ENCODE data around the gene SHROOM1.

The SHROOM1 gene

DNA sequence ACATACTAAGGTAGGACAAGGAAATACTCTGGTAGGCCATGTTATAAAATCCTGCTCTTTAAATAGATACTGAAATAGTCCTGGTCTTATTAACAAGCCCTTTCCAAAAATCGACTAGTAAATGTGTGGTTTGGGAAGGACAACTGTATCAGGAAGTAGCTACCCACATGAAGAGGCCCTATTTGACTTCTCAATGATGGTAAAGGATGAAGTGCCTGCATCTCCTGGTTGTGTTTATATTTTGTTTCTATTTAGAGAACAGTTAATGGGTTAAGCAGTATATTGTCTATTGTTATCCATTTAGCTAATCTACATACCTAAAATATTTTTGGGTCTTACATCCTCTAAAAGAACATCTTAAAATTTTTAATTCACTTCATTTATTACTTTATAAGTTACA is 23.3 kb upstream of the SHROOM1 start:
- DNase-seq (ENCODE audit: low read depth), result no peak

GRCh38 chr5:132853323-132853722 is 22.9 kb upstream of the SHROOM1 start:
- DNase-seq (ENCODE audit: low read depth), result no peak

GRCh38 chr5:132850066-132850465 is 19.6 kb upstream of the SHROOM1 start:
- DNase-seq (ENCODE audit: low read depth), result peak; percentile 62

GRCh38 chr5:132849347-132849746 is 18.9 kb upstream of the SHROOM1 start:
- DNase-seq (ENCODE audit: low read depth), result no peak

- no peak for DNase-seq (ENCODE audit: low read depth)
These were observed 17.8 kb upstream of the SHROOM1 start for GRCh38 chr5:132848270-132848669.

- peak; percentile 72 for DNase-seq (ENCODE audit: low read depth)
These were observed 10.9 kb upstream of the SHROOM1 start for GRCh38 chr5:132841305-132841704.

DNA sequence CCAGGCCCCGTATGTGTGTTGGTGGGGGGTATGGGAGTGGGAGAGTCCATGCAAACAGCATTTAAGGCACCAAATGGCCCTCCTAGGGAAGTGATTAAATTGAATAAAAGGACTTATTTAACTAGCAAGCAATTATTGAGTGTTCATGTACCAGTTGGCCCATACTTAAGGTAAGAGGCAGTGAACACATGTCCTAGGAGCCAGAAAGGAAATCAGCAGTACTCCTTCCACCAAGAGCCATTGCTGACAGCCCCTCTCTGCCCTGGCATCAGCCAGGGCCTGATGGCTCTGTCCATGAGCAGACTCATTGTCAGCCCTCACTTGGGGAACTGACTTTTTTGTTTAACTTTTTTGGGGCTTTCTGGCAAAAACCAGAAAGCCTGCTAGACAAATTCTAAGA is 10.4 kb upstream of the SHROOM1 start:
- no peak for DNase-seq (ENCODE audit: low read depth)

DNA sequence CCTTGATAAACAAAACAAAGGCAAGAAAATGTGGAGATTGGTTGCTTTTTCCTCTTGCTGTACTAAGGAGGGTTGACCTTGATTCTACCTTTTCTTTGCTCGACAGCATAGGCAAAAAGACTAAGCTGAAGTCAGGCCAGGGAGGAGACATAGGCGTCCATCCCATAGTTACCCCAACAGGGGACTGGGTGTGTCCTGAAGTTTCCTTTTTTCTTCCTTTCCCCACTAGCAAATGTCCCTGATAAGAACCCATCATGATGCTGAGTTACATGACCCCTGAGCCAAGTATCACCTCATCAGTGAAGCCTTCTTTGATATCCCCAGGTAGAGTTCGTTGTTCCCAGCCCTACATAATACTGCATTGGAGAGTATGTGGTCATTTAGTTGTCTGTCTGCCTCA is 9.9 kb upstream of the SHROOM1 start:
- DNase-seq (ENCODE audit: low read depth), result no peak

DNA sequence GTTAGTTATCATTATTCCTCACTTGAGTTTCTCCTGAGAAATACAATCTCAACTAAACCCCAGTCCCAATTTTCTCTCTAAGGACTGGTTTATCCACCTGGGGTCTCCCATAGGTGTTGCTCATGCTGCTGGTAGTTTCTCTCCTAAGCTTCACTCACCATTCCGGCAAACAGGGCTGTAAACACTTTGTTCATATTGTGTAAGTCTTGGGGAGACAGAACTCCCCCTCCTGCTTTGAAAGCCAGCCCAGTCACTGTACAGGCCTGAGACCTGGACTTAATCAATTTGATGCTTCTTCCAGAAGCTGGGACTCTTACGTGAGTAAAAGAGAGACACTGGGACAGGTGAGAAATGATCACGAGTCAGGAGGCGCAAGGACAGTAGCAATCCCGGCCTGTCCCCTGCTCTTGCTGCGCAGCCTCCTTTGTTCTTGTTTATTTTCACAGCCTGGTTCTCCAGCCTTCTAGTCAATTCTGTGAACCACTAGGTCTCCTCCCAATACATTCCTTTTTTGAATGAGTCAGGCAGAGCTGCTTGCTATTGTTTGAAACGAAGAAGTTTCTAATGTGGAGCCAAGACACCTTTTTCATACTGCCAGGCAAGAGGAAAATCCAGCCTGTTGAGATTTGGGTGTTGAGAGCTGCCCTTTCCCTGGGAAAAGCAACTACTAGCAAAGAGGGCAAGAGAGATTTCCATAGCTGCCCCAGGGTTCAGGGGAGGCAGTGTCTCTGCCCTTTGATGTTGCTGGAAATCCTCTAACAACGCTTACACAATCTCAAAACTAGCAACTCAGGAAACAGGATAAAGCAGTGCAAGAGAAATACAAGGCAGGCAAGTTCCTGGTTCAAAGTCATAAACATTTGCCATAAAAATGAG is 9.2 kb upstream of the SHROOM1 start:
- peak; percentile 93 for DNase-seq (ENCODE audit: low read depth)

GRCh38 chr5:132838516-132839282 is 8.3 kb upstream of the SHROOM1 start:
- DNase-seq (ENCODE audit: low read depth), result no peak

DNA sequence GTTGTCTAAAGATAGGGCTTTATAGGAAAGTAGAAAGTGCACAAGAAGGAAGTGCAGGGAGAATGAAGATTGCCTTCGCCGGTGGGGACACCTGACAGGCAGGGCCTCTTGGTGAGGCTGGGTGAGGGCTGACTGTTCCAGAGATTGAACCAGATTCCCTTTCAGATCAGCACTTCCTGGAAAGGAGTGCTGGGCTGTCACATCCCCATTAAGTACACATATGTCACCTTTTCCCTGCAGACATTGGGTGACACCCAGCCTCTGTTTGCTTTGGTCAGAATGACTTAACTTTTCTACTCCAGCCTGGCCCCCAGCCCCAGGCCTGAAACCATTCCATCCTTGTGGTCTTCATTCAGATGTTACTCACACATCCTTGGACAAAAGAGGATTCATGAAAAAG is 7.4 kb upstream of the SHROOM1 start:
- DNase-seq (ENCODE audit: low read depth), result no peak

GRCh38 chr5:132836852-132837251 is 6.4 kb upstream of the SHROOM1 start:
- DNase-seq (ENCODE audit: low read depth), result no peak

DNA sequence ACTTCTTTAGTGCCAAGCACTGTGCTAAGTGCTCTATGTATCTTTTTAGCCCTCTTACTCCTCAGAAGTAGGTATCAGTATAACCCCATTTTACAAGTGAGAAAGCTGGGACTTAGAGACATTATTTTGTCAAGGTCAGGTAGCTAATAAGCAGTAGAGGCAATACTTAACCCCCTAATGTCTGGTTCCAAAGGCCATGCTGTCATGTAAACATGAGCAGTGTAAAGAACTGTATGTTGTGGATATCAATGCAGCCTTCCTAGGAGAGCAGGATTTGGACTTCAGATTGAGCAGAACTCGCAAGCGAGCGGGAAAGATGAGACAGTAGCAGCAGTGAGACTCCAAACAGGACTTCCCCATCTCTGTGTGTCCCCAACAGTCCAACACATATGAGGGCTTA is 3.6 kb upstream of the SHROOM1 start:
- no peak for DNase-seq (ENCODE audit: low read depth)

DNA sequence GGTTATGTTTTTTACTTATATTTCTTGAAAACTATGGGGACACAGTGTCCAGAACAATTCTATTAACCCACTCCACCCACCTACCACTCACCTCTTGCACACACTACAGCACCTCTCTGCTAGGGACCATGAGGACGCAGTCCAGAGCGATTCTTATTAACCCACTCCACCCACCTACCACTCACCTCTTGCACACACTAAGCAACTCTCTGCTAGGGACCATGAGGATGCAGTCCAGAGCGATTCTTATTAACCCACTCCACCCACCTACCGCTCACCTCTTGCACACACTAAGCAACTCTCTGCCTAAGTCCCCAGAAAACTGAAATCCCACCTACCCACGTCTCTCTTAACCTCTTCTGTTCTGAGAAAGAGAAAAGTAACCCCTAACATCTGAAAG is 2.2 kb upstream of the SHROOM1 start:
- no peak for DNase-seq (ENCODE audit: low read depth)

DNA sequence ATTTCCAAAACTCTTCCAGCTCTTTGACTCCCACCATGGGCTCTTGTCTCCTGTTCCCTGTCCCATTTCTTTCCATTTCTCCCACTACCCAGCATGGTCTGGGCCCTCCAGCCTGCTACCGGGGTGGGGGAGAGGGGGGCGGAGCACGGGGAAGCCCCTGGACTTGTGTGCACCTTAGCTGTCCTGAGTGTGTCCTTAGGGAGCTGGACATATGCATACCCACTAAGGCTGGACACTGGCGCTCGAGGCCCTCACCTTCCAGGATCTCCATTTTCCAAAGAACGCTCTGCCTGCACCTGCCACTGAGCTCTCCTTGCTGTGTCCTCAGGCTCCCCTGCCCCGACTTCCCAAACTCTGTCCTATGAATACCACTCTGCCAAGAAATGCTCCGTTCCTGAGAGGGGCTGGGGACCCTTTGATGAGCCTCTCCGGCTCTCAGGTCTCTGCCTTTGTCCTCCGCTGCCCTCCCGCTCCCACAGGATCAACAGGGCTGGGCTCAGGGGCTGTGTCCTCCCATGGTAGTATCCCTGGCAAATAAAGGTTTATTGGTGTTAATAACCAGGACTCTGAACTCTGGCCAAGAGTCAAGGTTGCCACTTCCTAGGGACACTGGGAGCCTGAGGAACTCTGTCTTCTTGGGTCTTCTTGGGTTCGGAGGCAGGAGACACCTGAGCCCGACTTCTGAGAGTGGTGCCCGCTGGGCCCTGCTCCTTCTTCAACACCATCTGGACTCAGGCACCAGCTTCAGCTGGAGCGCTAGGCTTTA is 831 bp upstream of the SHROOM1 start:
- no peak for DNase-seq (ENCODE audit: low read depth)

- peak; percentile 69 for DNase-seq (ENCODE audit: low read depth)
These were observed 558 bp downstream of the SHROOM1 start for GRCh38 chr5:132829742-132830435.

- no peak for DNase-seq (ENCODE audit: low read depth)
These were observed 1.5 kb downstream of the SHROOM1 start for GRCh38 chr5:132828846-132829494.

- DNase-seq (ENCODE audit: low read depth), result no peak
These were observed 2.3 kb downstream of the SHROOM1 start for GRCh38 chr5:132827943-132828673.

- no peak for DNase-seq (ENCODE audit: low read depth)
These were observed 3.9 kb downstream of the SHROOM1 start for GRCh38 chr5:132826424-132827082.

DNA sequence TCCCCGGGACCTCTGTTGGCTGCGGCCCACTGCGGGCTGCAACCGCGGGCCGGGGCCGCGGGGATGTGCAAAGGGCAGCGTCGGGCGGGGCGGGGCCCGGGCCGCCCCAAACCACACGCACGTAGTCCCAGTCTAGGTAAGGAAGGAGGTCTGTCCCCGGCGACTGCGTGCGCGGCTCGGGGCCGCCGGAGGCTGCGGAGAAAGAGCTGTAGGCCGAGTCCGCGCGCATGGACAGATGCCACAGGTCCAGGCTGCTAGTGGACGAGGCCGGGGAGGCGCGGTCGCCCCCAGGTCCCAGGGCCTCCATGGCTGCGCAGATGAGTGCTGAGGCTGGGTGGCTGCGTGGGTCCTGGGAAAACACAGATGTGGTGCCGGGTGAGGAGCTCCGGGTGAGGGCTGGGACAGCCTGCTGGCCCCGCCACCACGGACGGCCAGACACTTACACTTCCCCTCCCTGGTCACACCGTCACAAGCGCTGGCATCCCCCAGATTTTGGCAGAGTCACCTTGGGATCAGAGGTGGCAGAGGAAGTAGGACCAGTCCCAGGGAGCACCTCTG is 4.5 kb downstream of the SHROOM1 start:
- no peak for DNase-seq (ENCODE audit: low read depth)

All from iris pigment epithelial cell (primary cell).